Spleen (tissue), 11 donors: ENCODE measurements around the gene MLLT10. TPM values are rescaled to one million over a fixed set of nuclear protein-coding genes. Genes with fewer than 3 reads are reported as not detected.

Experiments
- DNase-seq: peaks from one replicate; pipeline ENCODE4 v3.0.0-alpha.2; 2020
- H3K27ac ChIP-seq, 8 donors: fragments of 200-600 bp; sonication (generic) in 7 of 8; 1 replicate in 4 of 8; 2 replicates in 4 of 8; pipeline versions ENCODE4 v1.5.0 to v1.8.0; 2016 to 2021; ENCODE audit warnings: inconsistent platforms in 4 of 8, mild to moderate bottlenecking in 4 of 8, moderate library complexity in 1 of 8
- H3K27me3 ChIP-seq, 7 donors: fragments of 200-600 bp; sonication (generic) in 6 of 7; replicated peaks in 1 of 7; 1 replicate in 4 of 7; 2 replicates in 3 of 7; pipeline versions ENCODE4 v1.5.0 to v1.8.0; 2016 to 2021; ENCODE audit warnings: inconsistent platforms in 3 of 7, mild to moderate bottlenecking in 1 of 7
- H3K36me3 ChIP-seq, 6 donors: fragments of 200-600 bp; sonication (generic) in 5 of 6; 1 replicate in 4 of 6; 2 replicates in 2 of 6; pipeline versions ENCODE4 v1.5.0 to v1.8.0; 2016 to 2021; ENCODE audit warnings: inconsistent platforms in 2 of 6
- H3K4me1 ChIP-seq, 6 donors: fragments of 200-600 bp; sonication (generic) in 5 of 6; 1 replicate in 3 of 6; 2 replicates in 3 of 6; pipeline versions ENCODE4 v1.5.0 to v1.8.0; 2016 to 2021; ENCODE audit warnings: inconsistent platforms in 3 of 6
- H3K4me3 ChIP-seq, 8 donors: fragments of 200-600 bp; sonication (generic) in 7 of 8; 1 replicate in 4 of 8; 2 replicates in 4 of 8; pipeline versions ENCODE4 v1.5.0 to v1.8.0; 2016 to 2021; ENCODE audit warnings: inconsistent platforms in 4 of 8, mild to moderate bottlenecking in 4 of 8, moderate library complexity in 2 of 8
- H3K9me3 ChIP-seq, 8 donors: fragments of 200-600 bp; sonication (generic) in 7 of 8; 1 replicate in 4 of 8; 2 replicates in 4 of 8; pipeline versions ENCODE4 v1.5.0 to v1.8.0; 2016 to 2021; ENCODE audit warnings: inconsistent platforms in 4 of 8
- CTCF ChIP-seq, 11 experiments: fragments of 200-600 bp in 7 of 11; fragments of 450-650 bp in 4 of 11; sonication (generic) in 4 of 11; IDR thresholded peaks in 8 of 11; conservative IDR thresholded peaks in 3 of 11; 1 replicate in 7 of 11; 2 replicates in 4 of 11; pipeline versions ENCODE4 v1.4.0 to v1.8.0; 2016 to 2021; ENCODE audit warnings: antibody characterized with exemption in 11 of 11, inconsistent platforms in 4 of 11, mild to moderate bottlenecking in 1 of 11
- POLR2A ChIP-seq, 3 donors: fragments of 450-650 bp; IDR thresholded peaks; one replicate each; pipeline ENCODE4 v1.5.1; 2017; ENCODE audit warnings: antibody characterized with exemption in 3 of 3, mild to moderate bottlenecking in 1 of 3
- POLR2AphosphoS5 ChIP-seq, 3 donors: sonication (generic); formaldehyde crosslinking; IDR thresholded peaks; one replicate each; pipeline ENCODE4 v1.5.1; 2017; ENCODE audit warnings: antibody characterized with exemption in 3 of 3
- WGBS, 5 donors: extraction: QIAGEN DNeasy Blood & Tissue Kit in 3 of 5; methylation state at CpG; one replicate each; pipeline versions ENCODE4 v1.1.5 to v1.1.7; 2013 to 2018; 5-methylcytosine and 5-hydroxymethylcytosine counted together
- intact Hi-C: fragments of 100-400 bp; cut with DNase I; formaldehyde crosslinking; loops from one replicate; pipeline ENCODE4 v1.15.0; 2023; ENCODE audit warnings: low total_unique reads
- polyA plus RNA-seq, 3 donors: library from polyadenylated mRNA; stranded (reverse); fragments of 200-250 nt; gene quantifications; one replicate each; pipeline ENCODE4 v1.2.1, GENCODE V29; 2013
- total RNA-seq, 7 donors: library from RNA; depleted of rRNA in 3 of 7; stranded (reverse); fragments of >200 nt in 3 of 7; fragmentation: NEBNext Ultra II Directional in 4 of 7; extraction: Animal tissue kit (Norgen Biotek cat#: 25700) in 4 of 7; gene quantifications; one replicate each; pipeline versions ENCODE4 v1.1.0 to v1.2.1, GENCODE V29; 2016 to 2021
- donor health status: healthy with polysubstance abuse.
- donor health status: DM: no; HTN: no; CAD: no; lungs with moderate emphysema.
- donor health status: DM: no; HTN: no; CAD: no.
- donor health status: Bipolar disorder and iron deficiency.
- donor health status: healthy.
- donor health status: DM: no; HTN: no; CAD: no.
- donor health status: DM: yes; HTN: yes; CAD: no.

Gene MLLT10
- total and polyA plus RNA-seq, 10 donors = 9.5 to 58.1 (median 43.0) TPM

GRCh38 chr10:21515361-21516241 is 18.4 kb upstream of the MLLT10 start:
- no peak for TF ChIP-seq POLR2A (IDR thresholded peaks at IDR 0.05)
- H3K9me3 ChIP-seq = no peaks in the 10 kb centered on the region
- peaks cover under 1 to 100% (median 69%) of the 10 kb centered on the region in 7 donors for H3K27me3 ChIP-seq
- peaks cover 12 to 54% (median 46%) of the 10 kb centered on the region in 6 donors for H3K4me1 ChIP-seq
- no peaks in the 10 kb centered on the region for H3K36me3 ChIP-seq
- DNase-seq = no peak
- no peak overlapping the region for H3K27ac ChIP-seq
- WGBS, 5 donors = 58 to 63% (median 61%) methylated on average over 12 to 15 of the region's 15 CpGs
- intact Hi-C loops = no loop called here
- peak overlapping the region in 6 of 8 donors; percentile 19 to 75 (median 58) for H3K4me3 ChIP-seq

- Histone ChIP-seq H3K4me3 (peak overlapping the region in 7 of 8 donors; percentile 48 to 75 (median 58)), H3K36me3 (no peaks in the 10 kb centered on the region), H3K27me3 (peaks cover 0 to 100% (median 74%) of the 10 kb centered on the region in 7 donors), H3K4me1 (peaks cover 12 to 51% (median 46%) of the 10 kb centered on the region in 6 donors), H3K27ac (peak overlapping the region in 3 of 8 donors; percentile 15 to 68 (median 32)), H3K9me3 (no peaks in the 10 kb centered on the region)
- DNase-seq = peak; percentile 89
- intact Hi-C loops = no loop called here
- peak in 1 of 3 donors; percentile 47 for TF ChIP-seq POLR2AphosphoS5 (IDR thresholded peaks at IDR 0.05)
- no peak for TF ChIP-seq POLR2A (IDR thresholded peaks at IDR 0.05)
- no peak for TF ChIP-seq CTCF (IDR thresholded peaks at IDR 0.05 in 8 of 11, conservative IDR thresholded peaks at IDR 0.05 in 3 of 11)
- 1% methylated on average over 49 to 86 of the region's 86 CpGs for WGBS, 5 donors
Observed at GRCh38 chr10:21516242-21517131, 17.5 kb upstream of the MLLT10 start.

- Histone ChIP-seq H3K4me3 (peak overlapping the region; percentile 34 to 75 (median 57)), H3K27ac (peak overlapping the region in 6 of 8 donors; percentile 10 to 73 (median 64)), H3K4me1 (peaks cover 12 to 56% (median 46%) of the 10 kb centered on the region in 6 donors), H3K36me3 (no peaks in the 10 kb centered on the region), H3K27me3 (peaks cover 0 to 99% (median 74%) of the 10 kb centered on the region in 7 donors), H3K9me3 (no peaks in the 10 kb centered on the region)
- TF ChIP-seq POLR2AphosphoS5 (IDR thresholded peaks at IDR 0.05) = peak in 1 of 3 donors; percentile 38
- no peak for TF ChIP-seq CTCF (IDR thresholded peaks at IDR 0.05 in 8 of 11, conservative IDR thresholded peaks at IDR 0.05 in 3 of 11)
- no peak for TF ChIP-seq POLR2A (IDR thresholded peaks at IDR 0.05)
- 1% methylated on average over 42 to 73 of the region's 73 CpGs for WGBS, 5 donors
- DNase-seq = no peak
- intact Hi-C loops = no loop called here
Observed at GRCh38 chr10:21517134-21518031, 16.6 kb upstream of the MLLT10 start.
